Liver (tissue), 9 donors: ENCODE measurements around the gene RAB7A. TPM values are rescaled to one million over a fixed set of nuclear protein-coding genes. Genes with fewer than 3 reads are reported as not detected.

Experiments used
- DNase-seq: peaks from one replicate; pipeline ENCODE4 v3.0.0-alpha.2; 2017; ENCODE audit warnings: low spot score
- H3K27ac ChIP-seq, 2 donors: one replicate each; pipeline ENCODE4 v1.7.0; 2013; ENCODE audit warnings: inconsistent platforms in 2 of 2, low read length in 2 of 2, control low read depth in 1 of 2, low read depth in 1 of 2, mild to moderate bottlenecking in 1 of 2
- H3K27me3 ChIP-seq, 4 donors: one replicate each; pipeline versions ENCODE4 v1.6.1 to v1.7.0; 2013; ENCODE audit warnings: low read length in 3 of 4, inconsistent platforms in 1 of 4, mild to moderate bottlenecking in 1 of 4, moderate library complexity in 1 of 4; ENCODE audit not compliant: control insufficient read depth in 4 of 4, insufficient read depth in 4 of 4
- H3K36me3 ChIP-seq, 4 donors: one replicate each; pipeline versions ENCODE4 v1.6.1 to v1.7.0; 2013; ENCODE audit warnings: low read length in 3 of 4, mild to moderate bottlenecking in 3 of 4, low read depth in 1 of 4, moderate library complexity in 1 of 4; ENCODE audit not compliant: control insufficient read depth in 4 of 4, insufficient read depth in 3 of 4
- H3K4me1 ChIP-seq, 4 donors: one replicate each; pipeline versions ENCODE4 v1.6.1 to v1.7.0; 2013; ENCODE audit warnings: low read length in 3 of 4, mild to moderate bottlenecking in 3 of 4, moderate library complexity in 1 of 4; ENCODE audit not compliant: control insufficient read depth in 4 of 4, insufficient read depth in 4 of 4
- H3K4me3 ChIP-seq, 3 donors: one replicate each; pipeline versions ENCODE4 v1.6.1 to v1.7.0; 2013; ENCODE audit warnings: low read length in 3 of 3, control low read depth in 1 of 3, low read depth in 1 of 3, mild to moderate bottlenecking in 1 of 3
- H3K9ac ChIP-seq, 2 donors: one replicate each; pipeline ENCODE4 v1.7.0; 2013; ENCODE audit warnings: low read length in 2 of 2, mild to moderate bottlenecking in 2 of 2, moderate library complexity in 2 of 2, control low read depth in 1 of 2, low read depth in 1 of 2
- H3K9me3 ChIP-seq, 4 donors: one replicate each; pipeline versions ENCODE4 v1.6.1 to v1.7.0; 2013; ENCODE audit warnings: low read length in 3 of 4; ENCODE audit not compliant: control insufficient read depth in 4 of 4
- ATF3 ChIP-seq: IDR thresholded peaks from 2 replicates; pipeline ENCODE4 v1.6.1; 2016; ENCODE audit warnings: antibody characterized with exemption
- CTCF ChIP-seq: fragments of 150-350 bp; IDR thresholded peaks from 2 replicates; pipeline ENCODE4 v1.5.1; 2017; ENCODE audit warnings: improper control_type of control experiment, low read depth, low read length; ENCODE audit not compliant: missing input control
- FOXA1 ChIP-seq: IDR thresholded peaks from 2 replicates; pipeline ENCODE4 v1.6.1; 2016; ENCODE audit warnings: antibody characterized with exemption
- FOXA2 ChIP-seq: IDR thresholded peaks from 2 replicates; pipeline ENCODE4 v1.6.1; 2016; ENCODE audit warnings: antibody characterized with exemption
- GABPA ChIP-seq, 2 donors: IDR thresholded peaks in 1 of 2; conservative IDR thresholded peaks in 1 of 2; 2 replicates each; pipeline ENCODE4 v1.6.1; 2016; ENCODE audit warnings: antibody characterized with exemption in 2 of 2, mild to moderate bottlenecking in 1 of 2, moderate library complexity in 1 of 2
- HNF4A ChIP-seq, 2 donors: conservative IDR thresholded peaks; 2 replicates each; pipeline ENCODE4 v1.6.1; 2016; ENCODE audit warnings: antibody characterized with exemption in 2 of 2, mild to moderate bottlenecking in 2 of 2
- HNF4G ChIP-seq: IDR thresholded peaks from 2 replicates; pipeline ENCODE4 v1.6.1; 2016; ENCODE audit warnings: antibody characterized with exemption
- MAX ChIP-seq: IDR thresholded peaks from 2 replicates; pipeline ENCODE4 v1.6.1; 2016; ENCODE audit warnings: antibody characterized with exemption
- NR2F2 ChIP-seq: IDR thresholded peaks from 2 replicates; pipeline ENCODE4 v1.6.1; 2016; ENCODE audit warnings: antibody characterized with exemption
- RAD21 ChIP-seq, 2 donors: IDR thresholded peaks; 2 replicates each; pipeline ENCODE4 v1.6.1; 2016; ENCODE audit warnings: antibody characterized with exemption in 2 of 2, mild to moderate bottlenecking in 2 of 2
- RXRA ChIP-seq, 2 donors: IDR thresholded peaks; 2 replicates each; pipeline ENCODE4 v1.6.1; 2017 to 2018; ENCODE audit warnings: antibody characterized with exemption in 2 of 2, mild to moderate bottlenecking in 1 of 2
- SP1 ChIP-seq: IDR thresholded peaks from 2 replicates; pipeline ENCODE4 v1.6.1; 2018; ENCODE audit warnings: antibody characterized with exemption, mild to moderate bottlenecking
- TAF1 ChIP-seq: conservative IDR thresholded peaks from 2 replicates; pipeline ENCODE4 v1.6.1; 2016; ENCODE audit warnings: antibody characterized with exemption, mild to moderate bottlenecking
- YY1 ChIP-seq: IDR thresholded peaks from 2 replicates; pipeline ENCODE4 v1.6.1; 2016; ENCODE audit warnings: antibody characterized with exemption, mild to moderate bottlenecking
- WGBS: extraction: QIAGEN DNeasy Blood & Tissue Kit; methylation state at CpG from one replicate; pipeline ENCODE4 v1.1.7; 2013; 5-methylcytosine and 5-hydroxymethylcytosine counted together
- polyA plus RNA-seq, 2 donors: library from polyadenylated mRNA; stranded (reverse) in 1 of 2; unstranded in 1 of 2; fragments of 200-250 nt in 1 of 2; fragments of >200 nt in 1 of 2; fragmentation: Nextera tagmentation in 1 of 2; extraction: Ambion mirVana in 1 of 2; gene quantifications; one replicate each; pipeline versions ENCODE4 v1.2.1 to v1.2.3, GENCODE V29; 2013 to 2015
- total RNA-seq, 2 donors: library from RNA; depleted of rRNA; stranded (reverse); fragments of >200 nt; gene quantifications; one replicate each; pipeline ENCODE4 v1.2.3, GENCODE V29; 2014
- TF ChIP-seq, protein P1 (sequence below): IDR thresholded peaks from 2 replicates; pipeline ENCODE4 v1.6.1; 2016; ENCODE audit warnings: antibody characterized with exemption, mild to moderate bottlenecking
- TF ChIP-seq, protein P2 (sequence below): IDR thresholded peaks from 2 replicates; pipeline ENCODE4 v1.6.1; 2016; ENCODE audit warnings: antibody characterized with exemption
- donor health status: healthy.
- donor health status: healthy.
- donor health status: healthy.
- donor health status: healthy.
- donor health status: healthy.

RAB7A gene
- total and polyA plus RNA-seq, 4 donors: 34.6 to 90.6 (median 63.4) TPM

DNA sequence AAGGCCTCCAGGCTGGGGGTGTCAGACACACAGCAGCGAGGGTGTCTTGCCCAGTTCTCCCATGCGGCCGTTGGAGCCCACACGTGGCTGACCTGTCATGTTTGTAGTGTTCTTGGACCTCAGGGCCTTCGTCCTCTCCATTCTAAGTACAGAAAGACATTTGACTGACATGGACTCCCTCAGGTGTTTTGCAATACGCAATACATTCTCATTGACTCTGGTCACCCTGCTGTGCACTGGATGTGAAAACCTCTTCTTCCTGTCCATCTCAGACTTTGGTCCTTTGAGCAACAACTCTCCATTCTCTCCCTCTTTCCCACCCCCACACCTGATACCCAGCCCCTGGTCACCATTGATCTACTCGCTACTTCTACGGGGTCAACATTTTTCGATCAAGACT lies 124.6 kb downstream of the RAB7A start (continued):
- TF ChIP-seq RAD21 (IDR thresholded peaks at IDR 0.05): no peak
- TF ChIP-seq MAX: no peak

DNA sequence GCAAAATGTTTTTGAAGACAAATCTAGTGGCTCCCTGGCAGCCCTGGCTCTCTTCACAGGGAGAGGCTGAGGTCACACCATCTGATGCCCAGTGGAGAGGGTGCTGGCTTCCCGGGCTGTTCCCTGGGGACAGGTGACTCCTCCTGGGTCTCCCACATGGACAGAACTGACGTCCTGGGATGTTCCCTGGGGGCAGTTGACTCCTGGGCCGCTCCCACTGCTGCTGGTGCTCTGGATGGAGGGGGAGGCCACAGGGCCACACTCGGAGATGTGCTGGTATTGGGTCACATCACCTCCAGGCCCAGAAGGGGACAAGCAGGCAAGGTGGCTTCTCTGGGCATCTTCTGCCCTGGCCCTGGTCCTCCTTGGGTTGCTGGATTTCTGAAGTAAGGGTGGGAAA lies 125.6 kb downstream of the RAB7A start:
- Histone ChIP-seq H3K9me3 (peaks cover 0 to 4% (median 0%) of the 10 kb centered on the region in 4 donors), H3K4me1 (no peaks in the 10 kb centered on the region), H3K27me3 (no peaks in the 10 kb centered on the region), H3K27ac (no peak overlapping the region), H3K9ac (no peak overlapping the region), H3K36me3 (no peaks in the 10 kb centered on the region), H3K4me3 (no peak overlapping the region)
- WGBS: 68% methylated on average over 4 of the region's 4 CpGs
- no peak for DNase-seq
- TF ChIP-seq HNF4A (conservative IDR thresholded peaks at IDR 0.05): no peak
- no peak for TF ChIP-seq RAD21 (IDR thresholded peaks at IDR 0.05)
- TF ChIP-seq RXRA (IDR thresholded peaks at IDR 0.05): no peak
- TF ChIP-seq, protein P1, sequence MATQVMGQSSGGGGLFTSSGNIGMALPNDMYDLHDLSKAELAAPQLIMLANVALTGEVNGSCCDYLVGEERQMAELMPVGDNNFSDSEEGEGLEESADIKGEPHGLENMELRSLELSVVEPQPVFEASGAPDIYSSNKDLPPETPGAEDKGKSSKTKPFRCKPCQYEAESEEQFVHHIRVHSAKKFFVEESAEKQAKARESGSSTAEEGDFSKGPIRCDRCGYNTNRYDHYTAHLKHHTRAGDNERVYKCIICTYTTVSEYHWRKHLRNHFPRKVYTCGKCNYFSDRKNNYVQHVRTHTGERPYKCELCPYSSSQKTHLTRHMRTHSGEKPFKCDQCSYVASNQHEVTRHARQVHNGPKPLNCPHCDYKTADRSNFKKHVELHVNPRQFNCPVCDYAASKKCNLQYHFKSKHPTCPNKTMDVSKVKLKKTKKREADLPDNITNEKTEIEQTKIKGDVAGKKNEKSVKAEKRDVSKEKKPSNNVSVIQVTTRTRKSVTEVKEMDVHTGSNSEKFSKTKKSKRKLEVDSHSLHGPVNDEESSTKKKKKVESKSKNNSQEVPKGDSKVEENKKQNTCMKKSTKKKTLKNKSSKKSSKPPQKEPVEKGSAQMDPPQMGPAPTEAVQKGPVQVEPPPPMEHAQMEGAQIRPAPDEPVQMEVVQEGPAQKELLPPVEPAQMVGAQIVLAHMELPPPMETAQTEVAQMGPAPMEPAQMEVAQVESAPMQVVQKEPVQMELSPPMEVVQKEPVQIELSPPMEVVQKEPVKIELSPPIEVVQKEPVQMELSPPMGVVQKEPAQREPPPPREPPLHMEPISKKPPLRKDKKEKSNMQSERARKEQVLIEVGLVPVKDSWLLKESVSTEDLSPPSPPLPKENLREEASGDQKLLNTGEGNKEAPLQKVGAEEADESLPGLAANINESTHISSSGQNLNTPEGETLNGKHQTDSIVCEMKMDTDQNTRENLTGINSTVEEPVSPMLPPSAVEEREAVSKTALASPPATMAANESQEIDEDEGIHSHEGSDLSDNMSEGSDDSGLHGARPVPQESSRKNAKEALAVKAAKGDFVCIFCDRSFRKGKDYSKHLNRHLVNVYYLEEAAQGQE: no peak
- no peak for TF ChIP-seq FOXA1

- H3K27ac ChIP-seq: no peak overlapping the region
- no peak for DNase-seq
- 96% methylated on average over 5 of the region's 5 CpGs for WGBS
- H3K9me3 ChIP-seq: peaks cover 0 to 6% (median 3%) of the 10 kb centered on the region in 4 donors
- H3K9ac ChIP-seq: no peak overlapping the region
- no peaks in the 10 kb centered on the region for H3K36me3 ChIP-seq
- no peak for TF ChIP-seq CTCF
- no peaks in the 10 kb centered on the region for H3K4me1 ChIP-seq
- no peak overlapping the region for H3K4me3 ChIP-seq
- H3K27me3 ChIP-seq: no peaks in the 10 kb centered on the region
Measured at GRCh38 chr3:128853826-128854225, 127.8 kb downstream of the RAB7A start.

DNA sequence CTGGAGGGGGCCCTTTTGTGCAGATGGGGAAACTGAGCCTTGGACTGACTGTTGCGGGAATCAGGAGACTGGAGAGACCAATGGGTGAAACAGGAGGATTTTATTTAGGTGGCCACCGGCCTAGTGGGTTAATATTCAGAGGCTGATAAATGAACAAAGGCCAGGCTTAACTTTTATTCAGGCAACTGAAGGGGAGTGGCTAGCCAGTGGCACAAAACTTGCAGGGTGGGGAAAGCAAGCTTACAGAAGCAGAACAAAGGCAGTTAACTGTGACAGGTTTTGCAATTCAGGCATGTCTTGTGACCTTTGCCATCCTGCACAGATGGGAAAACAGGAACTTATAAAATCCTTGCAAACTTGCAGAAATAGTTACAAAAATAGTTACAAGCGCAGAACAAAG lies 128.5 kb downstream of the RAB7A start:
- 87% methylated on average over 3 of the region's 3 CpGs for WGBS
- H3K27me3 ChIP-seq: no peaks in the 10 kb centered on the region
- H3K36me3 ChIP-seq: no peaks in the 10 kb centered on the region
- no peak overlapping the region for H3K4me3 ChIP-seq
- H3K9ac ChIP-seq: no peak overlapping the region
- H3K4me1 ChIP-seq: no peaks in the 10 kb centered on the region
- H3K9me3 ChIP-seq: peaks cover 0 to 12% (median 7%) of the 10 kb centered on the region in 4 donors
- H3K27ac ChIP-seq: no peak overlapping the region
- no peak for DNase-seq
- TF ChIP-seq MAX (no peak), HNF4A (conservative IDR thresholded peaks at IDR 0.05) (no peak), CTCF (no peak), TAF1 (no peak), YY1 (no peak), GABPA (IDR thresholded peaks at IDR 0.05 in 1 of 2, conservative IDR thresholded peaks at IDR 0.05 in 1 of 2) (no peak), HNF4G (no peak), SP1 (no peak), NR2F2 (no peak), FOXA1 (no peak), FOXA2 (no peak), ATF3 (no peak), RAD21 (IDR thresholded peaks at IDR 0.05) (no peak), RXRA (IDR thresholded peaks at IDR 0.05) (no peak)
- TF ChIP-seq, protein P2, sequence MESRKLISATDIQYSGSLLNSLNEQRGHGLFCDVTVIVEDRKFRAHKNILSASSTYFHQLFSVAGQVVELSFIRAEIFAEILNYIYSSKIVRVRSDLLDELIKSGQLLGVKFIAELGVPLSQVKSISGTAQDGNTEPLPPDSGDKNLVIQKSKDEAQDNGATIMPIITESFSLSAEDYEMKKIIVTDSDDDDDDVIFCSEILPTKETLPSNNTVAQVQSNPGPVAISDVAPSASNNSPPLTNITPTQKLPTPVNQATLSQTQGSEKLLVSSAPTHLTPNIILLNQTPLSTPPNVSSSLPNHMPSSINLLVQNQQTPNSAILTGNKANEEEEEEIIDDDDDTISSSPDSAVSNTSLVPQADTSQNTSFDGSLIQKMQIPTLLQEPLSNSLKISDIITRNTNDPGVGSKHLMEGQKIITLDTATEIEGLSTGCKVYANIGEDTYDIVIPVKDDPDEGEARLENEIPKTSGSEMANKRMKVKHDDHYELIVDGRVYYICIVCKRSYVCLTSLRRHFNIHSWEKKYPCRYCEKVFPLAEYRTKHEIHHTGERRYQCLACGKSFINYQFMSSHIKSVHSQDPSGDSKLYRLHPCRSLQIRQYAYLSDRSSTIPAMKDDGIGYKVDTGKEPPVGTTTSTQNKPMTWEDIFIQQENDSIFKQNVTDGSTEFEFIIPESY: no peak
